Colonic mucosa (tissue), 4 donors: ENCODE results near the gene NUP210. TPM values are rescaled to one million over a fixed set of nuclear protein-coding genes. Genes with fewer than 3 reads are reported as not detected.

Experiments
- DNase-seq: peaks from one replicate; pipeline ENCODE4 v3.0.0-alpha.2; 2020
- H3K27ac ChIP-seq: fragments of 200-600 bp; one replicate; pipeline ENCODE4 v1.8.0; 2021
- H3K27me3 ChIP-seq: fragments of 200-600 bp; one replicate; pipeline ENCODE4 v1.8.0; 2021
- H3K36me3 ChIP-seq: fragments of 200-600 bp; one replicate; pipeline ENCODE4 v1.8.0; 2021
- H3K4me1 ChIP-seq: fragments of 200-600 bp; one replicate; pipeline ENCODE4 v1.8.0; 2021; ENCODE audit warnings: mild to moderate bottlenecking
- H3K4me3 ChIP-seq: fragments of 200-600 bp; one replicate; pipeline ENCODE4 v1.8.0; 2021
- H3K9ac ChIP-seq, 2 donors: one replicate each; pipeline ENCODE4 v1.7.0; 2013; ENCODE audit warnings: control low read depth in 2 of 2, low read depth in 2 of 2, low read length in 2 of 2
- H3K9me3 ChIP-seq: fragments of 200-600 bp; one replicate; pipeline ENCODE4 v1.8.0; 2021
- CTCF ChIP-seq: fragments of 200-600 bp; IDR thresholded peaks from one replicate; pipeline ENCODE4 v1.8.0; 2022; ENCODE audit warnings: antibody characterized with exemption, mild to moderate bottlenecking
- intact Hi-C: fragments of 100-400 bp; cut with DNase I; formaldehyde crosslinking; loops from one replicate; pipeline ENCODE4 v1.14.1; 2022
- total RNA-seq, 2 donors: library from RNA; stranded (reverse); fragmentation: NEBNext Ultra II Directional in 1 of 2; extraction: Animal tissue kit (Norgen Biotek cat#: 25700) in 1 of 2; gene quantifications; one replicate each; pipeline ENCODE4 v1.2.1, GENCODE V29; 2021
- donor health status: healthy.
- donor health status: DM: no; HTN: no; CAD: no.
- donor health status: DM: no; HTN: no; CAD: no.

Gene NUP210
- total RNA-seq, 2 donors from 2014 or later: 7.5 to 23.8 TPM

- H3K9me3 ChIP-seq: no peaks in the 10 kb centered on the region
- no peak overlapping the region for H3K4me3 ChIP-seq
- no peak for TF ChIP-seq CTCF
- H3K27ac ChIP-seq: no peak overlapping the region
- no peak overlapping the region for H3K9ac ChIP-seq
- intact Hi-C loops: no loop called here
- no peaks in the 10 kb centered on the region for H3K36me3 ChIP-seq
- H3K4me1 ChIP-seq: no peaks in the 10 kb centered on the region
- H3K27me3 ChIP-seq: no peaks in the 10 kb centered on the region
- no peak for DNase-seq
Measured at GRCh38 chr3:13345284-13345683, 74.8 kb downstream of the NUP210 start.

DNA sequence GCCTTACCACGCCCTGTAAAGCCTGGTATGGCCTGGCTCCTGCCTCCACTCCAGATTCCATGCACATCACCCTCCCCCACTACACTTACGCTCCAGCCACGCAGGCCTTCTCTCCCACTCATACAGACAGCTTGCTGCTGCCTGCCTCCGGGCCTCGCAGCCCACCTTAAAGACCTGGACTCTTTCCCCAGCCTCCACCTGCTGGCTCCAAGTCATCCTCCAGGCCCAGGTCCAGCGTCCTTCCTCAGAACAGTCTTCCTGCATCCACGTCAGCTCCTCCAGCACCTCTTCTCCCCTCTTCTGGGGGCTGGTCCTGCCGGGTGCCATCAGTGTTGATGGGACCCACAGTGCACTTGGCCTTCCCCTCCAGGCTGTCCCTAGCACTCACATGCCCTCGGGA, 75.5 kb downstream of the NUP210 start:
- Histone ChIP-seq H3K9ac (no peak overlapping the region), H3K36me3 (no peaks in the 10 kb centered on the region), H3K27me3 (no peaks in the 10 kb centered on the region)

GRCh38 chr3:13343601-13344000, 76.5 kb downstream of the NUP210 start:
- intact Hi-C loops: no loop called here
- H3K4me3 ChIP-seq: no peak overlapping the region
- TF ChIP-seq CTCF: no peak
- no peaks in the 10 kb centered on the region for H3K9me3 ChIP-seq
- no peak overlapping the region for H3K27ac ChIP-seq
- no peak overlapping the region for H3K9ac ChIP-seq
- no peaks in the 10 kb centered on the region for H3K36me3 ChIP-seq
- DNase-seq: no peak
- H3K27me3 ChIP-seq: no peaks in the 10 kb centered on the region
- H3K4me1 ChIP-seq: no peaks in the 10 kb centered on the region

More for the DNA sequence above, 75.5 kb downstream of the NUP210 start:
- no peak for DNase-seq
- Histone ChIP-seq H3K27ac (no peak overlapping the region), H3K4me1 (no peaks in the 10 kb centered on the region), H3K9me3 (no peaks in the 10 kb centered on the region), H3K4me3 (no peak overlapping the region)
- no peak for TF ChIP-seq CTCF
- intact Hi-C loops: no loop called here

DNA sequence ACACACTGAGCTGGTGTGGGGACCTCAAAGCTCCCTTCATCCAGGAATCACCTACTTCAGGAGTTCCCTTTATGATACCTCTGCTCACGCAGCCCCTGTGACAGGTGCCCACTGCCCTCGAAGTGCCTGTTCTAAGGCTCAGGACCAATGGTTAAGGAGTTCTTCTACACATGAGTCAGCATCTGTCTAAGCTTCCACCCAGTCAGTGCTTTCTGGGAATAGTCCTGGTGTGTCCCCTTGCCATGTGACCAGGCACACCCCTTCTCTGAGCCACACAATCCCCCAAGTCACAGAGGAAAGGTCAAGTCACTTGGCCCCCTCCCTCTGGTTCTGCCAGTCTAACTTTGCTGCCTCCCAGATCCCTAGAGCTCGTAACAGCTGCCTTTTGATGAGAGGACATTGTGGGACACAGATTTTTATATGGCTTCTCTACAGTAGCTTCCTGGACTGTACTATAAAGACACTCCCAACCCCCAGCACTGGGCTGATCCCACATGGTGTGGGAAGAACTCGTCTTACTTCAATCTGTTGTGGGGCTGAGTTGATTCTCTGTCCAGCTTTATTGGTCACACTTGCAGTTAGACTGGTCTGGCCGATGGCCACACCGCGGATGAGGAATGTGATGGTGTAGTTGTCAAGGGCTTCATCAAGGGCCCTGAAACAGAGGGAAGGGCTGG, 78.8 kb downstream of the NUP210 start:
- no peaks in the 10 kb centered on the region for H3K9me3 ChIP-seq
- no peak overlapping the region for H3K4me3 ChIP-seq
- no peaks in the 10 kb centered on the region for H3K4me1 ChIP-seq
- no peak overlapping the region for H3K27ac ChIP-seq
- H3K27me3 ChIP-seq: no peaks in the 10 kb centered on the region
- intact Hi-C loops: no loop called here
- no peak overlapping the region for H3K9ac ChIP-seq
- DNase-seq: no peak
- H3K36me3 ChIP-seq: no peaks in the 10 kb centered on the region
- no peak for TF ChIP-seq CTCF

GRCh38 chr3:13339833-13340232, 80.3 kb downstream of the NUP210 start:
- no peaks in the 10 kb centered on the region for H3K4me1 ChIP-seq
- DNase-seq: no peak
- no peak overlapping the region for H3K9ac ChIP-seq
- H3K9me3 ChIP-seq: no peaks in the 10 kb centered on the region
- no peak for TF ChIP-seq CTCF
- H3K36me3 ChIP-seq: no peaks in the 10 kb centered on the region
- no peaks in the 10 kb centered on the region for H3K27me3 ChIP-seq
- intact Hi-C loops: no loop called here
- no peak overlapping the region for H3K27ac ChIP-seq
- H3K4me3 ChIP-seq: no peak overlapping the region
